ENCODE data around the gene LEO1. TPM values are rescaled to one million over a fixed set of nuclear protein-coding genes. Genes with fewer than 3 reads are reported as not detected.
"Not testable (repeated sequence)": the region's sequence is repeated elsewhere in the genome, so short reads cannot be mapped to it uniquely, and the experiment has no call there.

LEO1 gene
- total and polyA plus RNA-seq, 2 experiments from 2014 or later, result 19.1 to 26.8 TPM

DNA sequence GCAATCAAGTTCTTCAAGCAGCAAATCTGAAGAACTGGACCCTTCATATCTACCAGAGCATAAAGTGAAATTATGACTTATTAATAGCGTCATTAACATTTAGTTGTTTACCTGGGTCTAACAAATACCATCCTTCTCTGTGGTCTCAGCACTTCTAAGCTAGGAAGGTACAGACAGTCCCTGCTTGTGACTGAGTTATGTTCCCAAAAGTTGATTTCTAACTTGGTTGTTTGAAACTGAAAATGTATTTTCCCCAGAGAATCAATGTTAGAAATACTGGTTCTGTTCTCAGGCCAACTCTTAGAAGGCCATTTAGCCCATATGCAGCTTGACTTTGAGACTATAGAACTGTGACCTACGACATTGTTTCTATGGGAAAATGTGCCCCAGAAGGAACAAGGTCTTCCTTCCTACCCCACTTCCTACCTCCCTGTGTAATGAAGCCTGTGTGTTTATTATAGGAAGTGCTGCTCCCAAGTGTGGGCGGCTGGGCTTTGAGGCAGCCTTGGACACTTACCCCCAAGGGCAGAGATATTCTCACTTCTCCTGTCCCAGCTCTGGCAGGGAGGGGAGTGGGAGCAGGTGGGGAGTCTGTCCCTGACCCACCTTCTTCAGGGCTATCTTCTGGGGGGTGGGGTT lies 35.2 kb upstream of the LEO1 start:
- TF ChIP-seq, protein P1, sequence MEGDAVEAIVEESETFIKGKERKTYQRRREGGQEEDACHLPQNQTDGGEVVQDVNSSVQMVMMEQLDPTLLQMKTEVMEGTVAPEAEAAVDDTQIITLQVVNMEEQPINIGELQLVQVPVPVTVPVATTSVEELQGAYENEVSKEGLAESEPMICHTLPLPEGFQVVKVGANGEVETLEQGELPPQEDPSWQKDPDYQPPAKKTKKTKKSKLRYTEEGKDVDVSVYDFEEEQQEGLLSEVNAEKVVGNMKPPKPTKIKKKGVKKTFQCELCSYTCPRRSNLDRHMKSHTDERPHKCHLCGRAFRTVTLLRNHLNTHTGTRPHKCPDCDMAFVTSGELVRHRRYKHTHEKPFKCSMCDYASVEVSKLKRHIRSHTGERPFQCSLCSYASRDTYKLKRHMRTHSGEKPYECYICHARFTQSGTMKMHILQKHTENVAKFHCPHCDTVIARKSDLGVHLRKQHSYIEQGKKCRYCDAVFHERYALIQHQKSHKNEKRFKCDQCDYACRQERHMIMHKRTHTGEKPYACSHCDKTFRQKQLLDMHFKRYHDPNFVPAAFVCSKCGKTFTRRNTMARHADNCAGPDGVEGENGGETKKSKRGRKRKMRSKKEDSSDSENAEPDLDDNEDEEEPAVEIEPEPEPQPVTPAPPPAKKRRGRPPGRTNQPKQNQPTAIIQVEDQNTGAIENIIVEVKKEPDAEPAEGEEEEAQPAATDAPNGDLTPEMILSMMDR (IDR thresholded peaks at IDR 0.05; ENCODE audit: low read depth, low read length), result no peak
- DNase-seq (ENCODE audit: low read depth in 1 of 2, low spot score in 1 of 2), result no peak
- H3K36me3 ChIP-seq, result no peaks in the 10 kb centered on the region
- H3K9me3 ChIP-seq (ENCODE audit: low read depth), result no peaks in the 10 kb centered on the region
- no peak overlapping the region for H3K4me3 ChIP-seq
- H3K27me3 ChIP-seq, result no peaks in the 10 kb centered on the region
- no peaks in the 10 kb centered on the region for H3K4me1 ChIP-seq (ENCODE audit: low read depth)
- H3K27ac ChIP-seq, result no peak overlapping the region

DNA sequence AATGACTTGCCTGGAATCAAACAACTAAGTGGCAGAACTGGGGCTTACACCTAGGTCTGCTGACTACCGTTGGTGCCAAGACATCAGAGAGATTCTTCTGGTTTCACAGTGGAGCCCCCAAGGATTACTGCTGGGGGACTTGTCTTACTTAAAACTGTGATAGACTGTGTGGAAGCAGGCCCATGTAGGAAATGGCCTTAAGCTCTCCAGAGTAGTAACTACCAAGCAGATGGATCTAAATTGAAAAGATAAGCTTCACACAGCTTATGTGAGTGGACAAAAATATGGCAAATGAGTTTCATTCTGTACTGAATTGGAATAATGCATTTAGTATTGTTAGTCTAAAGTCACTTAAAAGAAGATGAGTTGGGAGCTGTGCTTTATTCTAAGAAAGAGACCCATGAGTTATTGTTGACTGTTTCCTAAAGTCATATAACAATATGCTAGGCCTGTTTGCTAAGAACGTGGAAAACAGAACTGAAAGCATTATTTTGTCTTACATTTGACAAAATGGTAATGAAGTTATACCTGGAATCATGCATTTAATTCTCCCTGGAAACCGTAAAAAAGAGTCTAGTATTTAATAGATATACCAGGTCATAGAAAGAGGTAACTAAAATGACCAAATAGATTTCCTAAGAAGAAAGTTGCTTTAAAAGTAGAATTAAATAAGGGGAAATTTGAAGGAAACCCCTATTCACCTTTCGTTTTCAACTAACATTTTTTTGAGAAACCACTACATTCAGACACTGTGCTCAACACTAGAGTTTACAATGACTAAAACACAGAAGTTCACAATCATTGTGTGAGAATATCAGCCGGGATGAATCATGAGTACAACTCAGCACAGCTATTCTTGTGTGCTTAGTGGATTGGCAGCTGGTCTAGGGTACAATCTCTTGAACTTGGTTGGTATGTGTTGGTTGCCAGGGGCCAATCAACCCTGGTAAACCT lies 34.4 kb upstream of the LEO1 start:
- no peaks in the 10 kb centered on the region for H3K9me3 ChIP-seq (ENCODE audit: low read depth)
- no peaks in the 10 kb centered on the region for H3K36me3 ChIP-seq
- peak in 1 of 2 donors; percentile 55 for DNase-seq (ENCODE audit: low read depth in 1 of 2, low spot score in 1 of 2)
- H3K4me1 ChIP-seq (ENCODE audit: low read depth), result no peaks in the 10 kb centered on the region
- H3K4me3 ChIP-seq, result no peak overlapping the region
- TF ChIP-seq, protein P1 (IDR thresholded peaks at IDR 0.05; ENCODE audit: low read depth, low read length), result no peak
- H3K27me3 ChIP-seq, result no peaks in the 10 kb centered on the region
- no peak overlapping the region for H3K27ac ChIP-seq

DNA sequence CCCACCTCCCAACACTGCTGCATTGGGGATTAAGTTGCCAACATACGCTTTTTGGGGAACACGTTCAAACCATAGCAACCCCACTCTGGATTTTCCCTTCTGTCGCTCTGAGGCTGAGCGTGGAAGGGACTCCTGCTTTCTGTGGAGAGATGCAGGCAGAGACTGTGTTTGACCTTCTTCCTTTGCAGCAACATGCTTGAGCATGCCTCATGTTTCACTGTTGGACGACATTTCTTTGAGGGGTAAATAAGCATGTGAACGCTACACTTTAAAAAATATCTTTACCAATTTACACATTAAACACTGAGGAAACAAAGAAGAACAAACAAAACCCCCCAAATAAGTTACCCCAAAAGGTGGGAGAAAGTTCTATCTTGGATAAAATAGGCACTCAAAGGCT lies 33.2 kb upstream of the LEO1 start:
- Histone ChIP-seq H3K27me3 (no peaks in the 10 kb centered on the region), H3K4me1 (ENCODE audit: low read depth) (no peaks in the 10 kb centered on the region), H3K9me3 (ENCODE audit: low read depth) (no peaks in the 10 kb centered on the region), H3K27ac (no peak overlapping the region), H3K4me3 (no peak overlapping the region), H3K36me3 (no peaks in the 10 kb centered on the region)
- no peak for DNase-seq (ENCODE audit: low read depth in 1 of 2, low spot score in 1 of 2)
- TF ChIP-seq, protein P1 (IDR thresholded peaks at IDR 0.05; ENCODE audit: low read depth, low read length), result no peak

DNA sequence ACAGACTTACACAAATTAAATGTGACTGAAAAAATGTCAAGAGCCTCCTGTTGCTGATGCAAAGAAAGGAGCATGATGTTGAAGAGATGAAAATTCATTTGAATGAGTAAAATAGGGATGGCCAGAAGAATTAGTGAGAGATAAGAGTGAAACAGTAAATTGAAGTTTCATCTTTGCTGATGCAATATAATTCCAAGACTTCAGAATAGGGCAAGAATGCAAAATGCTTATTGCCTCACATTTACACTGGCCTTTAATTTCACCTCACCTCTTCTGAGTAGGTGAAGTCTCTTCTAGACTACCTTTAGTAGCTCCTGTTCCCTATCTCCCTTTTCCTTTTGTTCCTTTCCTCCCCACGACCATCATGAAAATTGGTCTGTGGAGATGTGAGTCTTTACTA lies 32.1 kb upstream of the LEO1 start:
- TF ChIP-seq, protein P1 (IDR thresholded peaks at IDR 0.05; ENCODE audit: low read depth, low read length), result no peak
- Histone ChIP-seq H3K36me3 (no peaks in the 10 kb centered on the region), H3K27me3 (no peaks in the 10 kb centered on the region), H3K4me3 (no peak overlapping the region), H3K4me1 (ENCODE audit: low read depth) (no peaks in the 10 kb centered on the region), H3K9me3 (ENCODE audit: low read depth) (no peaks in the 10 kb centered on the region), H3K27ac (no peak overlapping the region)
- DNase-seq (ENCODE audit: low read depth in 1 of 2, low spot score in 1 of 2), result no peak

DNA sequence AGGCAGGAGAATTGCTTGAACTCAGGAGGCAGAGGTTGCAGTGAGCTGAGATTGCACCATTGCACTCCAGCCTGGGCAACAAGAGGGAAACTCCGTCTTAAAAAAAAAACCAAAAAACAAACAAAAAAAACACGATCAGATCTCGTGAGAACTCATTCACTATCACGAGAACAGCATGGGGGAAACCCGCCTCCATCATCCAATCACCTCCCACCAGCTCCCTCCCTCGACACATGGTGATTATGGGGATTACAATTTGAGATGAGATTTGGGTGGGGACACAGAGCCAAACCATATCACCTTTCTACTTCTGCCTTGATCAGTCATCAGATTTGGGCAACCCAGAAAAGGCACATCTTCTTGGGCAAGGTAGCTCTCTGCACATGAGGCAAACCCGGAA lies 31.5 kb upstream of the LEO1 start:
- H3K4me1 ChIP-seq (ENCODE audit: low read depth); H3K4me3 ChIP-seq; H3K36me3 ChIP-seq; DNase-seq (ENCODE audit: low read depth in 1 of 2, low spot score in 1 of 2); H3K27ac ChIP-seq; H3K27me3 ChIP-seq; H3K9me3 ChIP-seq (ENCODE audit: low read depth): not testable (repeated sequence)

DNA sequence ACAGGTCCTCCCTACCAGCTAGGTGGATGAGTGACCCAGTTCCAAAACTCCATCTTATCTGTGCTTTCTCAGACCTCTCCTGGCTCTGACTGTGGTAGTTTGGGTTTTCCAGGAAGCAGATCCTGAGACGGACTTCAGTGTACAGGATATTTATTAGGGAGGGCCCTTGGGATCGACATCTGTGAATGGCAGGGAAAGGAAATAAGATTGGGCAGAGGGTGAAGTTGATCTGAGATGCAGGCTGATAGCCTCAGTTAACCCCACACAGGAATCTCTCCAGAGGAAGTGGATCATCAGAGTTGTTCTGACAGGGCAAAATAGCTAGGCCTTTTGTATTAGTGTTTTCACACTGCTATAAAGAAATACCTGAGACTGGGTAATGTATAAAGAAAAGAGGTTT lies 30.8 kb upstream of the LEO1 start:
- Histone ChIP-seq H3K27me3 (no peaks in the 10 kb centered on the region), H3K27ac (no peak overlapping the region), H3K4me1 (ENCODE audit: low read depth) (no peaks in the 10 kb centered on the region), H3K4me3 (no peak overlapping the region), H3K36me3 (no peaks in the 10 kb centered on the region), H3K9me3 (ENCODE audit: low read depth) (no peaks in the 10 kb centered on the region)
- TF ChIP-seq, protein P1 (IDR thresholded peaks at IDR 0.05; ENCODE audit: low read depth, low read length), result no peak
- no peak for DNase-seq (ENCODE audit: low read depth in 1 of 2, low spot score in 1 of 2)

Data from cardiac muscle cell (in vitro differentiated cells and primary cell).